Bronchus fibroblast of lung (primary cell): ENCODE results near the gene ZNF468. TPM values are rescaled to one million over a fixed set of nuclear protein-coding genes. Genes with fewer than 3 reads are reported as not detected.

Experiments used
- total RNA-seq: library from RNA; depleted of rRNA; stranded (reverse); fragments of >200 nt; gene quantifications from 2 replicates; pipeline ENCODE4 v1.2.3, GENCODE V29; 2015

ZNF468 gene
- total RNA-seq, result 8.3 and 8.9 TPM in 2 replicates

GRCh38 chr19:52857378-52858191 is at the start of gene ZNF468:
TSS of gene ZNF468 (minus strand) at chr19:52857619. CDS start at chr19:52854272, 3,347 bp downstream.

DNA sequence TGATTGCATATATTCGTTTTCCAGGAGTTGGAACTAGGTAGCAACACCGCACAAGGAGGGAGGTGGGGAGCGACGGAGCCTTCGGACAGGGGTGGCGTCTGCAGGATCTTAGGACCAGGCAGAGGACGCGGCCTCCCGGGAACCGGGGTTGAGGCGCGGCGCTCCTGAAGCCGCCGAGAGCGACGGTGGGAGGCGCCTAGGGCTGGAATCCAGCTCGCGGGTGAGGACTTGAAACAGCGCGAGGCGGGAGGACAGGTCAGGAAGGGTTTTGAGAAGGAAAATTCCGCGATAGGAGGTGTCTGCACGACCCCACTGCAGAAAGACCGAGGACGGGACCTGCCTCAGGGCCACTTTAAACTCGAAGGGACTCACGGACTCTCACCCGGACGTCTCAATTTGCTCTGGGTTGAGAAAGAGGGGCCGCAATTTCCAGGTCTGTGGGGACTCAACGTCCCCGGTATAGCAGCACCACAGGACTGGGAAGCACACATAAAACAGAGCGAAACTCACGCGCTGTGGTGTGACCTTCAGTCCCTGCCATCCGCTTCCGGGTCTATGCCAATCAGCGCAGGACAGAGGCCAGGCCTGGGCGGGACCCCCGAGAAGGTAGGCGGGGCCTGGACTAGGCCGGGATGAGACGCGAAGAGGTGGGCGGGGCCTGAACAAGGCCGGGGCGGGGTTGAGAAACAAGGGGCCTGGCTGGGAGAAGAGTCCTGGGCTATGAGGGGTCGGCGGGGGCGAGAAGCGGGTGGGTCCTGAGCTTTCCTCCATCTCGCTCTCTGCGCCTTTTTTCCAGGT is 39.9 kb upstream of the ZNF468 start, which contains the start of gene ZNF320:
ZNF320 (minus strand) TSS at position 498 of the 798 bp plus-strand sequence. CDS start 7,380 bp downstream, outside the sequence.

DNA sequence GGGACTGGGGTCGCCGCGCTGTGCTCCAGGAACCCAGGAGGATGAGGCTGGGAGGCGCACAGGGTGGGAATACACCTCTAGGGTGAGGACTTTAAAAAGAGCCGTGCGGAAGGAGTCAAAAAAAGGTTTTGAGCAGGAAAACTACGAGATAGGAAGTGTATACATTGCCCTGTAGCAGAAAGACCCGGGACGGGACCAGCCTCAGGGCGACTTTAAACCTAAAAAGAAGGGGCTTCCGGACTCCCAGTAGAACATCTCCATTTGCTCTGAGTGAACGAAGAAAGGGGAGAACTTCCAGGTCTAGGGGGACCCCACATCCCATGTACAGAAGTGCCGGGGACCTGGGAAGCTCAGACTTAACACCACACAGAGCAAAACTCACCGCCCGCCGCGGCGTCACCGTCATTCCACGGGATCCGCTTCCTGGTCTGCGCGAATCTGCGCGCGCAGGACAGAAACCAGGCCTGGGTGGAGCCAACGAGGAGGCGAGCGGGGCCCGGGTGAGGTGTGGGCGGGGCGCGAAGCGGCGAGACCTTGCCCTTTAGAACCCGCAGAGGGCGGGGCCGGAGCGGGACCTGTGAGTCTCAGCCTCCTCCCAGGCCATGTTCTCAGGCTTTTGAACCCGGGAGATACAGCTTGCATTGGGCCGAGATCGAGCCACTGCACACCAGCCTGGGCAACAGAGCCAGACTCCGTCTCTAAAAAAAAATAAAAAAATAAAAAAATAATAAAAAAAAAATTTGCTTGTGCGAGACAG is 36.0 kb downstream of the ZNF468 start, which contains the start of gene ZNF28:
ZNF28 (minus strand) TSS at position 430 of the 757 bp plus-strand sequence. CDS start 3,675 bp downstream, outside the sequence.

Other genes starting within 250 kb of the ZNF468 start
- gene ZNF83, start 219.3 kb downstream of the ZNF468 start, total RNA-seq, result 11.9 and 16.5 TPM in 2 replicates
- gene ZNF611, start 122.6 kb downstream of the ZNF468 start, total RNA-seq, result 2.8 and 5.7 TPM in 2 replicates
- 1.5 and 1.6 TPM in 2 replicates for gene ZNF600, start 70.8 kb downstream of the ZNF468 start, total RNA-seq
- 5.9 and 6.2 TPM in 2 replicates for gene ZNF28, start 36.0 kb downstream of the ZNF468 start, total RNA-seq
- gene ZNF320, start 40.0 kb upstream of the ZNF468 start, total RNA-seq, result 8.1 and 8.2 TPM in 2 replicates
- 3.3 and 3.7 TPM in 2 replicates for gene ZNF888, start 65.8 kb upstream of the ZNF468 start, total RNA-seq
- 4.5 and 4.9 TPM in 2 replicates for gene ZNF816, start 105.3 kb upstream of the ZNF468 start, total RNA-seq
- not detected in 2 replicates for gene ERVV-1, start 156.3 kb upstream of the ZNF468 start, total RNA-seq
- gene ERVV-2, start 187.1 kb upstream of the ZNF468 start, total RNA-seq, result not detected in 2 replicates
- 6.1 and 7.2 TPM in 2 replicates for gene ZNF160, start 245.8 kb upstream of the ZNF468 start, total RNA-seq